Right renal pelvis (tissue), 4 donors: Measurements from ENCODE around the gene VTI1A. TPM values are rescaled to one million over a fixed set of nuclear protein-coding genes. Genes with fewer than 3 reads are reported as not detected.
A peak's percentile ranks its signal among the peaks of the same experiment; 100 is the strongest.

Experiments
- DNase-seq, 4 donors: peaks; one replicate each; pipeline ENCODE4 v3.0.0-alpha.2; 2013; ENCODE audit warnings: low read depth in 4 of 4, low spot score in 3 of 4, missing footprints in 1 of 4
- polyA plus RNA-seq, 4 donors: library from polyadenylated mRNA; unstranded; fragments of 120-200 nt; gene quantifications; one replicate each; pipeline ENCODE4 v1.2.1, GENCODE V29; 2013; ENCODE audit not compliant: insufficient read length in 4 of 4

VTI1A gene
- polyA plus RNA-seq, 4 donors: 19.4 to 20.9 (median 20.7) TPM

DNA sequence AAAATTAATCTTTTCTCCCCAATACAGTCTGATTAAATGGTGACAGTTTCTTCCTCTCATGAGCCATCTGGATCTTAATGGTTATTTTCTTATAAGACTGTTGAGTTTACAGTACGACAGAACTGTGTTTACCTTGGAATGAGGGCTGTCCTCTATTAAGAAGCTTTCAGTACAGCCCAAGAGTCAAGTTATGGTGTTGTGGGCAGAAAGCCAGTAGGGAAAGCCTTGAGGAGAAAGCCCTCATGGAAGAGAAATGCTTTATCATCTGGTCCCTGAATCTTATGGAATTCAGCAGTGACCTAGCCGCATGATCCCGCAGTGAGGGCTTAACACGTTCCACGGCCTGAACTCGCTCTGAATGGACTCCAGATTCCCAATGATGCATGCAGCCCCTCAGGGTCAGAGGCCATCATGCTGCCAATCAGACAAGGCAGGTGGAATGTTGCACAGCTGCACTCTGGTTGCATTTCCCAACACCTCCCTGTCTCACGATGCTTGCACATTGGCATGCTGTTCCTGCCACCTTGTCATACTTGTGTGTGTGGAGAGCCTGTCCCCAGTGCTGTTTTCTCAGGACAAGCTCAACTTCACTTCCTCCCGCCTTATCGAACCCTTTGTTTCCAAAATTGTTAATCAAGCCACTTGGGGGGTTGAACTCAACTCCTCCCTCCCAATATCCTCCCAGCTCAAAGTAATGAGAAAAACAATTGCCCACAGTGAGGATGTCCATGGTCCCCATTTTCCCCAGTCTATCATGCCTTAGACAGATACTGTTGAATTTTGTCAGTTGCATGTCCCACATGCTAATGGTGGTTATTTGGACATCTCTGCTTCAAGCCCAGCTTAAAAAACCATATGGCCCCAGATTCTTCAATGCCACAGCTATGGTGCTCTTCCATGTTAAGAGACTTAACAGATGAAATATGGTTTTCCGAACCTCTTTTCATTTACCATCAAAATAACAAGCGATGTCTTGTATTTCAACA is 291.9 kb downstream of the VTI1A start:
- peak in 1 of 4 donors; percentile 46 for DNase-seq

- no peak for DNase-seq
Measured at GRCh38 chr10:112739592-112740353, 292.8 kb downstream of the VTI1A start.

GRCh38 chr10:112741830-112742402 is 294.9 kb downstream of the VTI1A start:
- DNase-seq: no peak

GRCh38 chr10:112744181-112745096 is 297.4 kb downstream of the VTI1A start:
- no peak for DNase-seq

- DNase-seq: no peak
Measured at GRCh38 chr10:112746329-112746728, 299.3 kb downstream of the VTI1A start.

DNA sequence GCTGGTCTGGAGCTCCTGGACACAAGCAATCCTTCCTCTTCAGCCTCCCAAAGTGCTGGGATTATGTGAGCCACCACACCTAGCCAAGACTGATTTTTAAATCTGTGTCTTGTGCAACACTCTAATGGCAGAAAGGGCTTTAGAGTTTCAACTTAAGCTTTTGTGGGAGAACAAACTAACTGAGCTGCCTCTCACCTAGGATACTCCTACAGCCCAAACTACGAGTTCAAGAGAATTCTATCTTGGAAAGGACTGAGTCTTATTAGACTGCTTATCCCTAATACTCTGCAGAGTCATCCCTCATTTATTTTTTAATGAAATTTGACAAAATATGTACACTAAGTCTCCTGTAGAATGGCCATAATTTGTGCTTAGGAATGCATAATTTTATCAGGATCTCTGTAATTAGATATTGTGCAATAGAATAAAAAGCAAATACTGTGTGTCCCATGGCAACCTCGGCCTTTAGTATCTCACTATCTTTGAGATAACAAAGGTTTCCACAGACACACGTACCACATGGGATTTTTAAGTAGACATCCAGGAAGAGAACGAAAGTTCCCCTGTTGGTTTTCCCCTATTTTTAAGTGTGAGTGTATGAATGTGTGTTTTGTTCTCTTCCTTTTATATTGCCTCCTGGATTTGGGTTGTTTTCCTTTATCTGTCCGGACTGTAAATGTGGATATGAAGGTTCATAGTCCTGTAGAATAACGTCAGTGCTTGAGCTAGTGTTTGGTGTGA is 303.6 kb downstream of the VTI1A start:
- DNase-seq: no peak

DNA sequence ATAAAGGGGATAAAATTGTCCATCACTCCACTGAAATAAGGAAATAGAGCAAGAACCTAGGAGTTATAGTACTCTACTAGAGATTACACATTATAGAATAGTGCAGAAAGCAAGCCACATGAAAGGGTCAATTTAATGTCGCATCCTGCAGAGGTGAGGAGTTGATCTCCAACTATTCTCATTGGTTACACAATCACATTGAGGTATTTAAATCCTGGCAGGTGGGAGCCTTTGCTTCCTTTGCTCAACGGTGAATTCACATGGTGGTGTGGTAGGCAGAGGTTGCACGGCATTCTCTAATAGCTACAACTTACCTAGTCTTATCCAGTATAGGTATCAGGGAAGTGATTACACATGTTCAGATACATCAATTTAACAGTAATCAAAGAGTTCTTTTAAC is 304.6 kb downstream of the VTI1A start:
- no peak for DNase-seq

DNA sequence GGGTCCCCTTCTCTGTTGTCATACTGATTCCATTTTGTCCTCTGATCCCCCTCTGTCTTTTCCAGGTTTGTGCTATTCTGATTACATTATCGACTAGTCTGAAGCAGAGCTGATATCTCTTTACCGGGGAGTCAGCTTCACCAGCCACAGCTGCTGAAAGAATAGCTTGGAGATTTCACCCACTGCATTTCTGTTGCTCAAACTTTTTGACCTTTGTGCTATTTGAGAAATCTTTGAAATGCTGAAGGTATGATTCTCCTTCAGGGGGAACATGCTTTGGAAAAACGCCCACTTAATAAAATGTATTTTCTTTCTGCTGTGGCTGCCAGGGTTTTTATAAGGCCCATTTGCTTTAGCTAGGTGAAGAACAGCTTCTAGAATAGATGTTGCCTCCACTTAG is 305.3 kb downstream of the VTI1A start:
- no peak for DNase-seq

GRCh38 chr10:112753961-112754411 is 307.0 kb downstream of the VTI1A start:
- no peak for DNase-seq

- DNase-seq: no peak
Measured at GRCh38 chr10:112755446-112756234, 308.6 kb downstream of the VTI1A start.

GRCh38 chr10:112756235-112756527 is 309.2 kb downstream of the VTI1A start:
- DNase-seq: no peak

DNA sequence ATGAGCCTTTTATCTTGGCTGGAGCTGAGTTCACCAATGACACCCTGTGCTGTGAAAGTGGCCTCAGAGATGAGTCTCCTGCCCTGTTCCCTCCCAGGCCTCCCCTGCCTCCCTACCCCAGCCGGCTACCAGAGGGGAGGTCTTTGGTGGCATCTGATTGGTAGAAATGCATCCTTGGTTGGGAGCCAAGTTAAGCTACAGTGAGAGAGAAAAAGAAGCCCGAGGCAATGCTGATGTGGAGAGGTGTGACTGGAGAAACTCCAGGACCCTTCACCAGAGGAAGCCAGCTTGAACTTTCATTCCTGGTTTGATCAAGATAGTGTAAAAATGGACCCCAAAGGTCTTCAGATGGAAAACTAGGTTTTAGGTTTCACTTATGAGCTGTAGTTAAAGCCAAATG is 311.9 kb downstream of the VTI1A start:
- no peak for DNase-seq

DNA sequence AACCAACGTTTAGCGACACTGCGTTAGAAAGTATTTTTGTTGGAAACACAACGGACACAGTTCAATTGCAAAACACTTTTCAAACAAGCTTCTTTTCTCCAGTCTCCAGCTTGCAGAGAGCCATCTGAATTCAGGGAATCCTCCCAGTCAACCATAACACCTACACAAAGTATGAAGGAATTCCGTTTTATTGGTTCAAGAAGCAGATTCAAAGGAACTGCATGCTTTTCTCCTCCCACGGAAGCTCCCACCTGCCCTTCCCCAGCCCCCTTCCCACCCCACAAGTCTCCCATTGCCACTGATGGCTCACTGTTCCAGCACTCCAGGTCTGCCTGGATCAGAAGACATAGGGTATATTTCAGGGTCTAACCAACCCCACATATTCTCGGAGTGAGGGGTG is 312.5 kb downstream of the VTI1A start:
- DNase-seq: no peak

DNA sequence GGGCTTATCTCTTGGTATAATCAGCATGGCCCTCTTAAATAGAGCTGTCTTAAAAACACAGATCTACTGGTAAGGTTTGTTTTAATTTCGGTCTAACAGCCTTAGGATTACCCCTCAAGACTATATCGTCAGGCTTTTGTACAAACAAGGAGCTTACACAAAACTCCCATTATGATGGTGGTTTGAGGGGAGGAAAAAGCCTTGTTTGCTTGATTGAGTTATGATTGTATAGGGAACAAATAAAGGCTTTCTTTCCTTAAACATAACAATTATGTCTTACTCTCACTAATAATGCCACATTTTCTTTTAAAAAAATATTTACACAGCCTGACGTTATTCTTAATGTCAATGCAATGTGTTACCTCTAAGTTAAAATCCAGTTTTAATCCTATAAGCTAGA is 314.2 kb downstream of the VTI1A start:
- DNase-seq: no peak

GRCh38 chr10:112763916-112764520 is 317.0 kb downstream of the VTI1A start:
- DNase-seq: no peak

- no peak for DNase-seq
Measured at GRCh38 chr10:112765717-112766235, 318.8 kb downstream of the VTI1A start.

GRCh38 chr10:112766636-112767035 is 319.6 kb downstream of the VTI1A start:
- no peak for DNase-seq

- DNase-seq: no peak
Measured at GRCh38 chr10:112767156-112767555, 320.1 kb downstream of the VTI1A start.
